AG08395 (cell line): ENCODE measurements around the gene SGSM2.

Experiments used
- DNase-seq: peaks from one replicate; pipeline ENCODE4 v3.0.0; 2012; ENCODE audit warnings: mixed read lengths, low spot score

The SGSM2 gene

GRCh38 chr17:2421315-2422147 is 84.2 kb downstream of the SGSM2 start:
- no peak for DNase-seq

- DNase-seq: no peak
Observed at GRCh38 chr17:2423271-2423670, 86.0 kb downstream of the SGSM2 start.

- no peak for DNase-seq
Observed at GRCh38 chr17:2427215-2427614, 89.9 kb downstream of the SGSM2 start.

GRCh38 chr17:2427910-2428309 is 90.6 kb downstream of the SGSM2 start:
- no peak for DNase-seq
